Middle frontal gyrus (tissue), 1 donor: ENCODE data around the gene ZNF432.

Experiments used
- DNase-seq: peaks from one replicate; pipeline ENCODE4 v3.0.0-alpha.2; 2015; ENCODE audit warnings: low spot score; ENCODE audit errors: extremely low spot score

The ZNF432 gene

DNA sequence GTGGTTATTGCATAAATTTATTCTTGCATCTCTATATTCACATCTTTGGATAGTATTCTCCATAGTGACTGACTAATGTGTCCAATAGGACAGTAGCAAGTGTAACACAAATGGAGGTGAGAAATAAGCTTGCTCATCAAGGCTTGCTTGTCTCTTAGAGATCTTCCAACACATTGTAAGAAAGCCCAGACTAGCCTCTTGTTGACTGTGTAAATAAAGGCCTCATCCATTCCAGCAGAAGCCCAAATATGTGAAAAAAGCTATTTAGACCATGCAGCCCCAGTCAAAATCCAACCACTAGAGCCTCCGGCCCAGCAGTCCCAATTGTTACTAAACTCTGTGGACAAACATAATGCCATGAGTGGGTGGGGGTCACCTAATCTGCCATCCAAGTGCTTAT is 38.0 kb downstream of the ZNF432 start:
- no peak for DNase-seq

DNA sequence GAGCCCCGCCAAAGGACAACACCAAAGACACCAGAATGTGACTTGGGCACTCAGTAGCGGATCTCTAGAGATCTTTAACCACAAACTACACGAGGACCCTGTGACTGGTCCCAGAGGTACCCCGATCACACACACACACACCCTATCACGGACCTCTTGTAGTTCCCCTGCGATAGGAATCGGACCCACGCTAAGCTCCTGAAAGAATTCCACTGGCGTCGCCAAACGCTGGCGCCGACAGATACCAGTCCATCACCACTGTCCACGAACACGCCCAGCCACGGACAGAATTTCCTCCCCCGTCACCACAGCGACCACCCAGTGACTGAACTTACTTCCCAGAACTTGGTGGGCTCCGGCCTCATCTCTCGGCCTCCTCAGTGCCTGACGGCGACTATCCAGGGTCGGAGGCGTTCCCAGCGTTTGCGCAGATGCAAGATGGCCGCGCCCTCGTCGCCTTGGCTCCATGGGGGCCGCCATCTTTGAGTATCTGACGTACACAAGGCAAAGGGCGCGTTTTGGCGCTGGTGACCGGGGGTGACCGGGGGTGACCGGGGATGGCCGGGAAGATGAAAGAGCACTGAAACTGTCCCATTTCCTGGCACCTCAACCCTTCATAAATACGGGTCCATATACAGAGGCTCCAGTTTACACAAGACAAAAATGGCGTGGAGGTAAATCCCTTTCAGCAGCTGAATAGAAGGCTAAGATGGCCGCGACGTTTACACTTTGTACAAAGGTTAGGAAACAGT is 40.7 kb downstream of the ZNF432 start, which contains the start of gene ZNF615:
TSS of gene ZNF615 (minus strand) at position 406 of the 752 bp plus-strand sequence. CDS start 4,500 bp downstream, outside the sequence.
- peak; percentile 93 for DNase-seq

- DNase-seq, result no peak
Observed at GRCh38 chr19:52007451-52007805, 41.2 kb downstream of the ZNF432 start.

DNA sequence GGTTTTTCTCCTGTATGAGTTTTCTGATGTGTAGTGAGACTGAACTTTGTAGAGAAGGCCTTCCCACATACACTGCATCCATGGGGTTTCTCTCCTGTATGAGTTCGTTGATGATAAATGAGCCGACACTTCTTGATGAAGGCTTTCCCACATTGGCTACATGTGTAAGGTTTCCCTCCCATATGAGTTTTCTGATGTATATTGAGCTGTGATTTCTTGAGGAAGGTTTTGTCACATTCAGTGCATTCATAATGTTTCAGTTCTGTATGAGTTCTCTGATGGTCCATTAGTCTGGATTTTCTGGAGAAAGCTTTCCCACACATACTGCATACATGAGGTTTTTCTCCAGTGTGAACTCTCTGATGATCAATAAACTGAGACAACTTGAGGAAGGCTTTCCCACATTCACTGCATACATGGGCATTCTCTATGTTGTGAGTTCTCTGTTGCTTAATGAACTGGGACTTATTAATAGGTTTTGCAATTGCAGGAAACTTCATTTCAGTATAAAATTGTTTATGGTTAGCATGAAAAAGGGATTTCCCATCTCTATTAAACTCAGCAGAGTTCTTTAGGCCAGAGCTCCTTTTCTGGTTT is 54.5 kb downstream of the ZNF432 start:
- DNase-seq, result no peak

- DNase-seq, result no peak
Observed at GRCh38 chr19:51993422-51993821, 55.2 kb downstream of the ZNF432 start.

GRCh38 chr19:51986309-51987291 is 62.0 kb downstream of the ZNF432 start, which contains the start of gene ZNF350:
ZNF350 (minus strand) TSS chr19:51986840; CDS start chr19:51974360, 12,480 bp downstream.
- peak; percentile 92 for DNase-seq

GRCh38 chr19:51983361-51983760 is 65.3 kb downstream of the ZNF432 start:
- no peak for DNase-seq
